Kidney (tissue), 14 donors: ENCODE data around the gene ASIC3. TPM values are rescaled to one million over a fixed set of nuclear protein-coding genes. Genes with fewer than 3 reads are reported as not detected.

ENCODE experiments used
- DNase-seq, 5 donors: peaks; one replicate each; pipeline ENCODE4 v3.0.0-alpha.2; 2013 to 2020
- FAIRE-seq: peaks from 2 replicates; lab custom pipeline; 2012; peaks lifted over from hg19 to GRCh38; lab: Jason Lieb, UNC
- H3K27ac ChIP-seq, 2 donors: one replicate each; pipeline ENCODE4 v1.7.0; 2013; ENCODE audit warnings: low read depth in 2 of 2, low read length in 2 of 2, inconsistent platforms in 1 of 2
- H3K27me3 ChIP-seq: one replicate; pipeline ENCODE4 v1.7.1; 2013; ENCODE audit warnings: low read length, inconsistent platforms; ENCODE audit not compliant: control insufficient read depth, insufficient read depth
- H3K36me3 ChIP-seq, 3 donors: one replicate each; pipeline versions ENCODE4 v1.7.0 to v1.7.1; 2013; ENCODE audit warnings: low read length in 3 of 3, control low read depth in 1 of 3, inconsistent platforms in 1 of 3; ENCODE audit not compliant: insufficient read depth in 3 of 3, control insufficient read depth in 2 of 3
- H3K4me1 ChIP-seq, 3 donors: one replicate each; pipeline versions ENCODE4 v1.7.0 to v1.7.1; 2013; ENCODE audit warnings: low read length in 3 of 3, inconsistent platforms in 1 of 3, low read depth in 1 of 3; ENCODE audit not compliant: control insufficient read depth in 2 of 3, insufficient read depth in 2 of 3
- H3K4me3 ChIP-seq, 3 donors: one replicate each; pipeline versions ENCODE4 v1.7.0 to v1.8.1; 2013; ENCODE audit warnings: low read length in 3 of 3, control low read depth in 1 of 3, inconsistent platforms in 1 of 3
- H3K9ac ChIP-seq, 3 donors: one replicate each; pipeline versions ENCODE4 v1.7.0 to v1.7.1; 2013; ENCODE audit warnings: low read length in 3 of 3, control low read depth in 1 of 3, inconsistent platforms in 1 of 3
- H3K9me3 ChIP-seq, 3 donors: one replicate each; pipeline versions ENCODE4 v1.7.0 to v1.7.1; 2013; ENCODE audit warnings: low read length in 3 of 3, control low read depth in 1 of 3, inconsistent platforms in 1 of 3; ENCODE audit not compliant: control insufficient read depth in 2 of 3, insufficient read depth in 1 of 3
- intact Hi-C: fragments of 100-400 bp; cut with DNase I; formaldehyde crosslinking; loops from one replicate; pipeline ENCODE4 v1.11.1; 2022
- polyA plus RNA-seq: library from polyadenylated mRNA; stranded (reverse); fragments of 350-450 nt; fragmentation: Illumina TruSeq; extraction: RNeasy Lipid Tissue Mini Kit (QIAGEN cat#74804); gene quantifications from one replicate; pipeline ENCODE4 v1.2.3, GENCODE V29; 2014; ENCODE audit warnings: low read depth, low replicate concordance; ENCODE audit not compliant: insufficient read depth
- total RNA-seq: library from RNA; stranded (reverse); fragmentation: NEBNext Ultra II Directional; extraction: Animal tissue kit (Norgen Biotek cat#: 25700); gene quantifications from one replicate; pipeline ENCODE4 v1.2.1, GENCODE V29; 2021
- TF ChIP-seq, protein P1 (sequence below): IDR thresholded peaks from 3 replicates; pipeline ENCODE4 v1.5.1; 2012; ENCODE audit warnings: mild to moderate bottlenecking, moderate library complexity, borderline replicate concordance; ENCODE audit not compliant: insufficient read depth; ENCODE audit errors: extremely low read depth
- donor health status: control.
- donor health status: control.
- donor health status: control.
- donor health status: control.
- donor health status: control.
- donor health status: DM: yes; HTN: yes; CAD: no.
- donor health status: Normal renal cell carcinoma (clear cell type).

ASIC3 gene
- total and polyA plus RNA-seq, 2 donors from 2014 or later, result 1.9 to 3.1 TPM

DNA sequence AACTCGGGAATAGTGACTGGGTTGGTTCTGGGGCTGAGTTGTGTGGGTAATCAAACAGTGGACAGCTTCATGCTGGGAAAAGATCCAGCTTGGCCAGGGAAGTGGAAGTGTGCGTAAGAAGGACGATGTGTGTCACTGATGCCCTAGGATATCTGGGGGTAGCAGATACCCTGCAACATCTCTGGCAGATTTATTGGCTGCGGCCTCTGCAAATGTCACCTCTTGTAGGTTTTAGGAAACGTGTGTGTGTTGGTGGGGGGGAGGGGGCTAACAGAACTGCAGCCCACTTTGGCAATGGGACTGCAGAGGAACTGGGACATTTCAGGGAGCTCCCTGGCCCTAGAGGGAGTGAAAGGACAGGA, 37.0 kb downstream of the ASIC3 start:
- peaks cover 0 to 45% (median 16%) of the 10 kb centered on the region in 3 donors for H3K4me1 ChIP-seq
- TF ChIP-seq, protein P1, sequence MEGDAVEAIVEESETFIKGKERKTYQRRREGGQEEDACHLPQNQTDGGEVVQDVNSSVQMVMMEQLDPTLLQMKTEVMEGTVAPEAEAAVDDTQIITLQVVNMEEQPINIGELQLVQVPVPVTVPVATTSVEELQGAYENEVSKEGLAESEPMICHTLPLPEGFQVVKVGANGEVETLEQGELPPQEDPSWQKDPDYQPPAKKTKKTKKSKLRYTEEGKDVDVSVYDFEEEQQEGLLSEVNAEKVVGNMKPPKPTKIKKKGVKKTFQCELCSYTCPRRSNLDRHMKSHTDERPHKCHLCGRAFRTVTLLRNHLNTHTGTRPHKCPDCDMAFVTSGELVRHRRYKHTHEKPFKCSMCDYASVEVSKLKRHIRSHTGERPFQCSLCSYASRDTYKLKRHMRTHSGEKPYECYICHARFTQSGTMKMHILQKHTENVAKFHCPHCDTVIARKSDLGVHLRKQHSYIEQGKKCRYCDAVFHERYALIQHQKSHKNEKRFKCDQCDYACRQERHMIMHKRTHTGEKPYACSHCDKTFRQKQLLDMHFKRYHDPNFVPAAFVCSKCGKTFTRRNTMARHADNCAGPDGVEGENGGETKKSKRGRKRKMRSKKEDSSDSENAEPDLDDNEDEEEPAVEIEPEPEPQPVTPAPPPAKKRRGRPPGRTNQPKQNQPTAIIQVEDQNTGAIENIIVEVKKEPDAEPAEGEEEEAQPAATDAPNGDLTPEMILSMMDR, result no peak
- H3K27me3 ChIP-seq, result no peaks in the 10 kb centered on the region
- no peaks in the 10 kb centered on the region for H3K9me3 ChIP-seq
- no peak for DNase-seq
- peak overlapping the region in 2 of 3 donors; percentile 8 to 61 for H3K9ac ChIP-seq
- H3K4me3 ChIP-seq, result peak overlapping the region in 1 of 3 donors; percentile 64
- peak overlapping the region in 1 of 2 donors; percentile 86 for H3K27ac ChIP-seq
- no peak for FAIRE-seq
- H3K36me3 ChIP-seq, result no peaks in the 10 kb centered on the region
- intact Hi-C loops, result no loop called here

DNA sequence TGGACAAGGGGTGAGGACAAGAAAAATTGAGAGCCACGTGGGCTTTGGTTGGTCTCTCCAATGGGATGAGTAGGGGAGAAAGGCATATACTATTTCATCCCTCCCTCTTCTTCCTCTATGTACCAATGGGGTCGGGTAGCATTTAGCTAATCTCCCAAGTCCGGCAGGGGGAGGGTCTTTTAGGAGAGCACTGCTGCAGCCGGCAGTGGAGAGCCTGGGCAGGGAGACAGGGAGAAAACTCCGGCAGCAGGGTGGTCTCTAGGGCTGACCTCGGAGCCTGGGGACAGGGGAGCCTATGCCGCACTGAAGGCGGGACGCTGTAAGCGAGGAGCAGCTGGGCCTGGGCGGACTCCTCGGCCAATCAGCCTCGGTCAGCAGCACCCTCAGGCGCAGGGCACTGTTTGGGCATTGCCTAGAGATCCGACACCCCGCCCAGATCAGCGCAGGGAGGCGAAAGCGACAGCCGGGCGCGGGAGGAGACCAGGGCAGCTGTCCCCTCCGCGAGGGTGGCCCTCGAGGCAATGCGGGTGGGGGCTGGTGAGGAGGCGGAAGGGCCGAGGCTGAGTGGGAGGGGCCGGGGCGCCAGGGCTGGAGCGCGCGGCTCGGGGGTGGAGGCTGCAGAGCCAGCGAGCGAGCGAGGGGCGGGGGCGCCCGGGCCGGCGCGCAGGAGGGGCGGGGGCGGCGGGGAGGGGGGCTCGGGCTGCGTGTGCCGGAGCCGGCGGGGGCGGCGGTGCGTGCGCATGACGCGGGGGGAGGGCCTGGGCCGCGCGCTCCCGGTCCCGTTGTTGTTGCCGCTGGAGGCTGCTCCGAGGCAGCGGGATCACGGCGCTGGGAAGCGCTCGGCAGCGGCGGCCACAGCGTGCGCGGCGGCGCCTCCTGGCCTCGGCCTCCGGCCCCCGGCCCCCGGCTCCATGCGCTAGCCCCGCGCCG, 37.6 kb downstream of the ASIC3 start, which contains the start of gene AGAP3:
Gene AGAP3, plus strand, starts transcription at position 785 of the 930 bp plus-strand sequence. CDS start 267 bp downstream, outside the sequence.
- no peaks in the 10 kb centered on the region for H3K9me3 ChIP-seq
- peak within 1 kb of the TSS; percentile 56 to 79 (median 73) for H3K4me3 ChIP-seq
- peaks cover 0 to 45% (median 17%) of the 10 kb centered on the region in 3 donors for H3K4me1 ChIP-seq
- intact Hi-C loops, result no loop called here
- TF ChIP-seq, protein P1, result no peak
- DNase-seq (peak; percentile 87 to 96 (median 93)), FAIRE-seq (no peak)
- peak within 1 kb of the TSS; percentile 88 to 89 for H3K27ac ChIP-seq
- peak within 1 kb of the TSS in 2 of 3 donors; percentile 80 to 88 for H3K9ac ChIP-seq
- H3K36me3 ChIP-seq, result no peaks in the 10 kb centered on the region
- H3K27me3 ChIP-seq, result no peaks in the 10 kb centered on the region

DNA sequence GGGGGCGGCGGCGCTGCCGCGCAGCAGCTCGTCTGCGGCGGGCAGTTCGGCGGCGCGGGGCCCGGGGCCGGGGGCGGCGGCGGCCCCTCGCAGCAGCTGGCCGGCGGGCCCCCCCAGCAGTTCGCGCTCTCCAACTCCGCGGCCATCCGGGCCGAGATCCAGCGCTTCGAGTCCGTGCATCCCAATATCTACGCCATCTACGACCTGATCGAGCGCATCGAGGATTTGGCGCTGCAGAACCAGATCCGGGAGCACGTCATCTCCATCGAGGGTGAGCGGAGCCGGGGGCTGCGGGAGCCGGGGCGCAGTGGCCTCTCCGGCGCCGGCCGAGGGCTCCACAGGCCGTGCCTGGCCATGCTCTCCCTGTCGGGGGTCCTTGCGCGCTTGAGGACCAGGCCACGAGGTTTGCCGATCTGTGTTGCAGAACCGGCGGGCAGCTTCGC, 38.5 kb downstream of the ASIC3 start:
- DNase-seq (peak in 4 of 5 donors; percentile 49 to 85 (median 68)), FAIRE-seq (no peak)
- Histone ChIP-seq H3K9ac (peak overlapping the region in 2 of 3 donors; percentile 80 to 88), H3K27ac (peak overlapping the region; percentile 81 to 88), H3K27me3 (no peaks in the 10 kb centered on the region), H3K4me3 (peak overlapping the region; percentile 56 to 79 (median 73)), H3K9me3 (no peaks in the 10 kb centered on the region), H3K4me1 (peaks cover 0 to 38% (median 20%) of the 10 kb centered on the region in 3 donors), H3K36me3 (no peaks in the 10 kb centered on the region)
- intact Hi-C loops, result no loop called here
- TF ChIP-seq, protein P1, result no peak
